HG03280 (cell line): ENCODE data around the gene HDC.

ENCODE experiments used
- ATAC-seq: cut with Tn5 transposase; IDR thresholded peaks from one replicate; pipeline ENCODE4 v1.9.1; 2021; ENCODE audit warnings: mild to moderate bottlenecking, moderate library complexity; ENCODE audit not compliant: unreplicated experiment

The HDC gene

GRCh38 chr15:50257332-50257731, 8.2 kb downstream of the HDC start:
- ATAC-seq: no peak

- no peak for ATAC-seq
Measured at GRCh38 chr15:50256188-50257041, 9.1 kb downstream of the HDC start.

DNA sequence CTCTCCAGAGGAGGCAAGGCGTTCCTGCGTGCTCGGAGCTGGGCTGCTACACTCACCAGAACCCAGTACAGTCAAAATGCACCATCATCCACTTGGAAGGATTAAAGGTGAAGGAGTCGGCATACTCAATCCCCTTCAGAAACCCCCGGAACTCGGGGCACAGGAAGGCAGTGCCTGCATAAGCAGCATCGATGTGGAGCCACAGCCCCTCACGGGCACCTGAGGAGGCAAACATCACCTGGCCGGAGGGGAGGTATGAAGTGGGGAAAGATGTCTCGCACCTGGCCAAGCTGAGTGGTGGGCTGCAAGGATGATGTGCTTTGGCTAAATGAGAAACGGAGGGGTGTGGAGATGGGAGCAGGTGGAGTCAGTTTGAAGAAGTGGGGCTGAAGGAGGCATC, 13.0 kb downstream of the HDC start:
- no peak for ATAC-seq

GRCh38 chr15:50251638-50252182, 13.8 kb downstream of the HDC start:
- no peak for ATAC-seq

DNA sequence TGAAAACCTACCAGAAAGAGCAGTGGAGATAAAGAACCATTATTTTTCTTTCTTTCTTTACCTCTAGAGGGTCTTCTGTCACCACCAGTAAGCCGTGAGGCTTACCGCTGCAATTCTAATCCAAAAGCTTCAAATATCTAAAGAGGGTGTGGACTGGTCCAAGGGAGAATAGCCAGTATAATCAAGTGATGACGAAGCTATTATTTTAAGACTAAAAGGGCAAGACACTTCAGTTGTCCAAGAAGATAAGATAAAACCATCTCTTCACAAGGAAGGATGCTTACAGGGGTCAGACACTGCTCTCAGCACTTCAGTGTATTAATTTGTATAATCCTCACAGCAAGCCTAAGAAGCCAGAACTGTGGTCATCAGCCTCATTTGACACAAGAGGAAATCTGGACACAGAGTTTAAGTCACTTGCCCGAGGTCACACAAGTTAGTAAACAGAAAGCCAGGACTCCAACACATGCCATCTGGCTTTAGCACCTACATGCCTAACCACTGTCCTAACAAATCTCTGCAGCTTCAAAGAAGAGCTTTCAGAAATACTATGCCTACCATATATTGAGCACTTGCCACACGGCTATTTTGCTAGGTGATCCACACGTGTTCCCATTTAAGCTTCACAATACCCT, 14.6 kb downstream of the HDC start:
- ATAC-seq: no peak

DNA sequence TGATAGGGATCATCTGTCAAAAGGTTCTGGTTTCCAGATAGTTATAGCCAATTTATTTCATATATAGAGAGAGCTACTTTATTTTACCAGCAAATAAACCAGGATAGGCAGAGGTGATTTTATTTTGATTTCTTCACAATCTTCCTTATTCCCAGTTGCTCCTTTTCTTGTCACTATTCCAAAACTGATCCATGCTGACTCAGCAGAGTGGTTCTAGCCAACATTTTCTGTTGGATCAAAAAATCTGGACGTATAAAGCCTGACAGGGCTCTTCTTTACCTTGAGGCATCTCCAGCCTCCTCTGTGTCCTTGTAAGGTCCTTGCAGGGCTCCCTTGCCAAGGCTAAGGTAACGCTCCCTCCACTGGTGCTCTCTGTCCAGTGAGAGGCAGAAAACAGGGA, 15.8 kb downstream of the HDC start:
- ATAC-seq: no peak

GRCh38 chr15:50248994-50249582, 16.4 kb downstream of the HDC start:
- no peak for ATAC-seq

- ATAC-seq: peak; percentile 90
Measured at GRCh38 chr15:50247819-50248655, 17.5 kb downstream of the HDC start.

GRCh38 chr15:50246631-50247030, 18.9 kb downstream of the HDC start:
- no peak for ATAC-seq

DNA sequence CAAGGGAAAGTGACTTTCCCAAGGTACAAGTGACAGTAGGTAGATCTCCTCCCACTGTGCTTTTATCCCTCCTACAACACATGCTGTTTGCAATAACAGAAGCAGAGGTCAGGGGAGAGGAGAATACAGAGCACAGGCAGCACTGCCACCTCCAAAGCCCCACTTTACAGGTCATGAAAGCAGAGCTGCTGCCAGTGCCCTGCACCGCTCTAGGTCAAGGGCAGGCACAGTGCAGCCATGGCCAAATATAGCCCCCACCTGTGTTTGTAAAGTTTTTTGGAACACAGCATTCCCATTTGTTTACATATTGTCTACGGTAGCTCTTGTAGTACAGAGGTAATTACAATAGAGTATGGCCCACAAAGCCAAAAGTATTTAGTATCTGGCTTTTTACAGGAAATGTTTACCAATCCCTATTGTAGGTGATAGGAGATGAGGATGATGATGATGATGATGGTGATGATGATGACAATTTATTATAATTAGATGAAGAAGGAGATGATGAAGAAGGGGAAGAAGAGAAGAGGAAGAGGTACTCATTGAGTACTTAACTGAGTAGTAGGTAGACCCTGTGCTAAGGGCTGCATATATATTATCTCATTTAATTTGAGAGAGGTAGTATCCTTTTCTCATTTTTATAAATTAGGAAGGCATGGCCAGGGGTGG, 20.4 kb downstream of the HDC start:
- no peak for ATAC-seq

- ATAC-seq: no peak
Measured at GRCh38 chr15:50244153-50244552, 21.4 kb downstream of the HDC start.

DNA sequence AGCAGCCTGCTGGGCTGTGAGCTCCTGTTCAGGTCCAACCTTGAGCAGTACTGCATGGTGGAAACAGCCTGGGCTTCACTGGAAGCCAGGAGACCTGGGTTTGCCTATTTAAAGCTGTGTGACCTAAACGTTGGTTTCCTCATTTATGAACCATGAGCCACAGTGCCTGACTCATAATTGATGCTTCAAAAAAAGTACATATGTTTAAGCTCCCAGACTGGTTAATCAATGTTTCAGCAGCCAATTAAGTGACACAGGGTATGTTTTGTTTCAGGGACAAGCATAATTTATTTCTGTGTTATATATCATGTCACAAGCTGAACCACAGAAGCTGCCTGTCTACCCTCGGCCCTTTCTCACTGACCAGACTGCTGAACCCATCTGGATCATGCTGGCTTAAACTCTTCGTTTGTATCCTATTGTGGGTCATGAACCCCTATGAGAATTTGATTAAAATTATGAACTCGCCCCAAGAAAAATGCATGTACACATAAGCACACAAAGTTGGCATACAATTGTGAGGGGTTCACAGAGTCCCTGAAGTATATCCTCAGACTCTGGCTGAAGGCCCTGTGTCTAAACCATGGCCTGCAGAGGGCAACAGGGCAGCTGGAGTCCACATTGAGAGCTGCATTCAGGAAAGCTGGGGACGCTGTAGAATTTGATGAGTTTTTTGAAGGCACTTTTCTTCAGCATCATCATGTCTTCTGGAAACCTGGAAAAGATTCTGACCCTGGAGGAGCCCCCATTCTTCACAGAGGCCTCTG, 23.7 kb downstream of the HDC start:
- no peak for ATAC-seq

- ATAC-seq: no peak
Measured at GRCh38 chr15:50238255-50238654, 27.3 kb downstream of the HDC start.

- ATAC-seq: no peak
Measured at GRCh38 chr15:50236433-50236832, 29.1 kb downstream of the HDC start.

DNA sequence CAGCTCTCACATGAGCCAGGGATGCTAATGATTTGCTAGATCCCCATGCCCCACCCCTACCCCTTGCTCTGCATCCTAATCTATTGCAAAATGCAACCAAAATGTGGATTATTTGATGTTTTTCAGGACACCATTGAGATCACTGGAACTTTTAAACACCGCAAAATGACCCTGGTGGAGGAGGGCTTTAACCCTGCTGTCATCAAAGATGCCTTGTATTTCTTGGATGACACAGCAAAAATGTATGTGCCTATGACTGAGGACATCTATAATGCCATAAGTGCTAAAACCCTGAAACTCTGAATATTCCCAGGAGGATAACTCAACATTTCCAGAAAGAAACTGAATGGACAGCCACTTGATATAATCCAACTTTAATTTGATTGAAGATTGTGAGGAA, 29.7 kb downstream of the HDC start:
- ATAC-seq: no peak

GRCh38 chr15:50234764-50235163, 30.8 kb downstream of the HDC start:
- no peak for ATAC-seq

- ATAC-seq: no peak
Measured at GRCh38 chr15:50233192-50233736, 32.3 kb downstream of the HDC start.

- no peak for ATAC-seq
Measured at GRCh38 chr15:50232791-50233190, 32.7 kb downstream of the HDC start.

DNA sequence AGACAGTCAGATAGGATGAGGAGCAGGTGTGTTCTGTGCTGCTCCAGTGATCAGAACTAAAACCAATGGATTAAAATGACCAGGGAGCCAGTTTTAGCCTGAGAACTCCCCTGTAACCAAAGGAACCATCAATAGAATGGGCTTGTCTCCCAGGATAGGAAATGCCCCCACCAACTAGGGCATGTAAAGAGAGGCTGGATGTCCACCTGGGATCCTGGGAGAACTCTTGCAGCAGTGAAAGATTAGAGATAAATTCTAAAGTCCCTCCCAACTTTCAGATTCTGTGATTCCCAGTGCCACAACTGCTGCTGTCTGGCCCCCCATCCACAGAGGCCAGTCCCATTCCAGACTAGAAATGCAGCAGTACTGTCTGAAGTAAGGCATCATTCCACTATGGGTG, 33.8 kb downstream of the HDC start:
- ATAC-seq: no peak
